Sigmoid colon (tissue), 7 donors: Measurements from ENCODE around the gene ALOX12. TPM values are rescaled to one million over a fixed set of nuclear protein-coding genes. Genes with fewer than 3 reads are reported as not detected.
A peak's percentile ranks its signal among the peaks of the same experiment; 100 is the strongest.

Experiments
- DNase-seq: peaks from one replicate; pipeline ENCODE4 v3.0.0-alpha.2; 2019
- H3K27ac ChIP-seq, 4 donors: fragments of 200-600 bp; sonication (generic); one replicate each; pipeline ENCODE4 v1.5.1; 2016 to 2019; ENCODE audit warnings: mild to moderate bottlenecking in 1 of 4
- H3K27me3 ChIP-seq, 3 donors: fragments of 200-600 bp; sonication (generic); one replicate each; pipeline ENCODE4 v1.5.1; 2019; ENCODE audit warnings: mild to moderate bottlenecking in 1 of 3
- H3K36me3 ChIP-seq, 4 donors: fragments of 200-600 bp; sonication (generic); one replicate each; pipeline ENCODE4 v1.5.1; 2016 to 2019
- H3K4me1 ChIP-seq, 4 donors: fragments of 200-600 bp; sonication (generic); one replicate each; pipeline ENCODE4 v1.5.1; 2017 to 2019
- H3K4me3 ChIP-seq, 4 donors: fragments of 200-600 bp; sonication (generic); one replicate each; pipeline ENCODE4 v1.5.1; 2017 to 2019; ENCODE audit warnings: mild to moderate bottlenecking in 2 of 4, moderate library complexity in 1 of 4
- H3K9me3 ChIP-seq, 4 donors: fragments of 200-600 bp in 3 of 4; sonication (generic) in 3 of 4; one replicate each; pipeline versions ENCODE4 v1.5.1 to v1.6.1; 2013 to 2019
- CTCF ChIP-seq, 4 experiments: fragments of 450-650 bp in 3 of 4; fragments of 200-600 bp in 1 of 4; IDR thresholded peaks; one replicate each; pipeline ENCODE4 v1.5.1; 2016 to 2019; ENCODE audit warnings: antibody characterized with exemption in 4 of 4, mild to moderate bottlenecking in 3 of 4, moderate library complexity in 2 of 4
- EP300 ChIP-seq, 4 donors: sonication (generic); formaldehyde crosslinking; IDR thresholded peaks; one replicate each; pipeline ENCODE4 v1.6.1; 2017; ENCODE audit warnings: antibody characterized with exemption in 4 of 4
- POLR2A ChIP-seq, 2 donors: fragments of 450-650 bp; IDR thresholded peaks; one replicate each; pipeline ENCODE4 v1.6.1; 2016; ENCODE audit warnings: antibody characterized with exemption in 2 of 2, mild to moderate bottlenecking in 2 of 2, moderate library complexity in 2 of 2
- POLR2AphosphoS5 ChIP-seq, 4 donors: sonication (generic); formaldehyde crosslinking; IDR thresholded peaks; one replicate each; pipeline ENCODE4 v1.6.1; 2017; ENCODE audit warnings: antibody characterized with exemption in 4 of 4
- WGBS, 2 donors: extraction: QIAGEN DNeasy Blood & Tissue Kit; methylation state at CpG; one replicate each; pipeline ENCODE4 v1.1.7; 2013; 5-methylcytosine and 5-hydroxymethylcytosine counted together
- intact Hi-C: fragments of 100-400 bp; cut with DNase I; formaldehyde crosslinking; loops from one replicate; pipeline ENCODE4 v1.15.1; 2023
- polyA plus RNA-seq, 3 donors: library from polyadenylated mRNA; stranded (reverse); fragments of 200-250 nt; gene quantifications; one replicate each; pipeline ENCODE4 v1.2.3, GENCODE V29; 2013
- total RNA-seq, 4 donors: library from RNA; depleted of rRNA; stranded (reverse); fragments of >200 nt; gene quantifications; one replicate each; pipeline ENCODE4 v1.1.0, GENCODE V29; 2016
- donor health status: healthy with polysubstance abuse.
- donor health status: Bipolar disorder and iron deficiency.
- donor health status: healthy.

The ALOX12 gene
- total and polyA plus RNA-seq, 7 donors = not detected

- peaks cover 0 to 16% (median 14%) of the 10 kb centered on the region in 4 donors for H3K4me1 ChIP-seq
- H3K36me3 ChIP-seq = peaks cover 14 to 58% (median 18%) of the 10 kb centered on the region in 4 donors
- H3K27ac ChIP-seq = no peak overlapping the region
- 84 to 86% methylated on average over 11 of the region's 11 CpGs for WGBS, 2 donors
- H3K4me3 ChIP-seq = no peak overlapping the region
- H3K9me3 ChIP-seq = no peaks in the 10 kb centered on the region
- H3K27me3 ChIP-seq = peaks cover 0 to 17% (median 0%) of the 10 kb centered on the region in 3 donors
- no peak for DNase-seq
- TF ChIP-seq EP300 (IDR thresholded peaks at IDR 0.05) (no peak), CTCF (IDR thresholded peaks at IDR 0.05) (no peak), POLR2A (IDR thresholded peaks at IDR 0.05) (no peak), POLR2AphosphoS5 (IDR thresholded peaks at IDR 0.05) (no peak)
- intact Hi-C loops = no loop called here
Observed at GRCh38 chr17:6998855-6999508, 3.1 kb downstream of the ALOX12 start.

GRCh38 chr17:7001318-7001961 is 5.6 kb downstream of the ALOX12 start:
- Histone ChIP-seq H3K27ac (no peak overlapping the region), H3K4me1 (peaks cover 0 to 4% (median 2%) of the 10 kb centered on the region in 4 donors), H3K4me3 (no peak overlapping the region), H3K9me3 (no peaks in the 10 kb centered on the region), H3K27me3 (peaks cover 0 to 3% (median 0%) of the 10 kb centered on the region in 3 donors), H3K36me3 (peaks cover 14 to 58% (median 18%) of the 10 kb centered on the region in 4 donors)
- intact Hi-C loops = loop anchor here (5.0 to 10.0 kb wide), 2 partner anchors 157 to 334 kb away; no protein-coding TSS in a partner anchor
- 79 to 86% methylated on average over 10 of the region's 10 CpGs for WGBS, 2 donors
- DNase-seq = peak; percentile 35
- peak in 1 of 4 experiments; percentile 30 for TF ChIP-seq CTCF (IDR thresholded peaks at IDR 0.05)
- no peak for TF ChIP-seq POLR2A (IDR thresholded peaks at IDR 0.05)
- no peak for TF ChIP-seq POLR2AphosphoS5 (IDR thresholded peaks at IDR 0.05)

GRCh38 chr17:7002288-7003047 is 6.6 kb downstream of the ALOX12 start:
- intact Hi-C loops = loop anchor here (5.0 to 10.0 kb wide), 2 partner anchors 158 to 335 kb away; no protein-coding TSS in a partner anchor
- 75 to 90% methylated on average over 6 of the region's 6 CpGs for WGBS, 2 donors
- H3K27ac ChIP-seq = no peak overlapping the region

GRCh38 chr17:7003745-7004144 is 7.9 kb downstream of the ALOX12 start:
- Histone ChIP-seq H3K36me3 (peaks cover 14 to 55% (median 18%) of the 10 kb centered on the region in 4 donors), H3K4me3 (no peak overlapping the region), H3K27me3 (no peaks in the 10 kb centered on the region), H3K9me3 (no peaks in the 10 kb centered on the region), H3K4me1 (no peaks in the 10 kb centered on the region), H3K27ac (no peak overlapping the region)
- 95 to 98% methylated on average over 2 of the region's 2 CpGs for WGBS, 2 donors
- no peak for TF ChIP-seq POLR2A (IDR thresholded peaks at IDR 0.05)
- no peak for TF ChIP-seq CTCF (IDR thresholded peaks at IDR 0.05)
- TF ChIP-seq EP300 (IDR thresholded peaks at IDR 0.05) = no peak
- TF ChIP-seq POLR2AphosphoS5 (IDR thresholded peaks at IDR 0.05) = no peak
- intact Hi-C loops = loop anchor here (2.0 to 10.0 kb wide), 3 partner anchors 91 to 336 kb away; no protein-coding TSS in a partner anchor
- no peak for DNase-seq

More at GRCh38 chr17:7002288-7003047, 6.6 kb downstream of the ALOX12 start:
- TF ChIP-seq POLR2AphosphoS5 (IDR thresholded peaks at IDR 0.05) (no peak), CTCF (IDR thresholded peaks at IDR 0.05) (no peak), POLR2A (IDR thresholded peaks at IDR 0.05) (no peak), EP300 (IDR thresholded peaks at IDR 0.05) (no peak)
- no peaks in the 10 kb centered on the region for H3K9me3 ChIP-seq
- DNase-seq = peak; percentile 32
- H3K36me3 ChIP-seq = peaks cover 14 to 60% (median 18%) of the 10 kb centered on the region in 4 donors
- no peaks in the 10 kb centered on the region for H3K27me3 ChIP-seq
- no peaks in the 10 kb centered on the region for H3K4me1 ChIP-seq
- H3K4me3 ChIP-seq = no peak overlapping the region
